Cerebellar nuclear complex (tissue), 1 donor: Measurements from ENCODE around the gene CKAP5.

Experiments used
- DNase-seq, 2 experiments: peaks; one replicate each; lab custom pipeline; 2025; lab: John Stamatoyannopoulos, UW

Gene CKAP5

DNA sequence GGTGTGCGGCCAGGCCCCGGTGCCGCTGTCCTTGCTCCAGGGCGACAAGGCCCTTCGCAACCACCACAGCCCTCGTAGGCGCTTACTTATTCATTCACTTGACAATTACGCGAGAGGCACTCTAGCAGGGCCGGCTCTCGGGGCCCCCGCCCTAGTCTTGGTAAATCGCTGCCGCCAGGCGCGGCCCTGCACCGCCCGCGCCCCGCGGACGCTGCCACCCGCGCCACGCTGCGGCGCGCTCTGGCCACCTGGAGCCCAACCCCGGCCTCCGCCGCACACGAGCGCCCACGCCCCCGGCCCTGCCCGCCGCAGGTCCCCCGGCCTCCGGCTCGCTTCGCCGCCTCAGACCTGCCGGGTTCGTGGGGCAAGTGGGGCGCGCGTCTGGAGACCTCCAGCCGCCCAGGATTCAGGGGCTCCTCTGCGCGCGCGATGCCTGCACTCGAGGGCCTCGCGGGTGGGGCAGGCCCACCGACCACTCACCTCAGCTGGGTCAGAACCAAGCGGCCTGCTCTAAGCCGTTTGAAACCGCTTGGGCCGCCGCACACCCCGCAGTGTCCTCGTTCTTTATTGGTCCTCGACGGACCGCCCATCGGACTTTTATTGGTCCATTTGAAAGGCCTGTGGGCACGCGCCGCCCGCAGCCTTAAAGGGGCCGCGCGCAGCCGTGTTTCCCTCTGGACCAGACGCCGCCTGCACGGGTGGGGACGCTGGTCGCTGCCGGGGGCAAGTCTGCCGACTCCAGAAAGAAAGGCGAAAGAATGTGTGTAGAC, at the start of gene CKAP5:
Gene CKAP5, minus strand, starts transcription at position 541 of the 770 bp plus-strand sequence. CDS start 25,049 bp downstream, outside the sequence.
- DNase-seq: peak; percentile 17 to 82

DNA sequence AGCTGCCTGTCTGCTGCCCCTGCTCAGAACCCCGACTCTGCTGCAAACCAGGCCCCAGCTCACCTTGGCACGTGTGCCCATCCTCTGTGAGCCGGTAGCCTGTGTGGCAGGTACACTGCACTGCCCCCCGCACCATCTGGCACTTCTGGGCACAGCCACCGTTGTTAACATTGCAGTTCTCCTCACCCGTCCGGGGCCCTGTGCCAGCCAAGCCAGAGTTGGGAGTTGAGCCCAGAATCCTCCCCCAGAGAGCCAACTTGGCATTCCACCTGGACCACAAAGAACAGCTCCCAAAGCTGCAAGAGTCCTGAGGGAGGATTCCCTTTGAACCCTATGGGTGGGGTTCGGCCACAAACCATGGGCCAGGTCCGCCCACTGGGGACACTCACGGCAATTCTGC, 49.7 kb upstream of the CKAP5 start:
- peak; percentile 49 to 72 for DNase-seq

DNA sequence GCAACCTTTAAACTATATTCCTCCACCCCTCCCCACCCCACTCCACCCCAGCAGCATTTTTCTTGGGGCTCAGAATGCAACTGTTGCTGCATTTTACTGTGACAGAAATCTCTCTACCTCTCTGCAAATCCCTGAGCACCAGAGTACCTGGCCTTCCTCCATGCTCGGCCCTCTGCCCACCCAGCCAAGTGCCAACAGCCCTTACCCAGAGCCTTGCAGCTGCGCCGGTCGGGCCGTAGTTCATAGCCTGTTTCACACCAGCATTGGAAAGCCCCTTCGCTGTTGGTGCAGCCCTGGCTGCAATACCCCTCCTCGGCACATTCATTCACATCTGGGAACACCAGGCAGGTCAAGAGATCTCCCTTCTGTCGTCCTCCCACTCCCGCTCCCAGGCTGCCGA, 48.9 kb upstream of the CKAP5 start:
- no peak for DNase-seq

GRCh38 chr11:46894506-46894905, 48.4 kb upstream of the CKAP5 start:
- DNase-seq: no peak

DNA sequence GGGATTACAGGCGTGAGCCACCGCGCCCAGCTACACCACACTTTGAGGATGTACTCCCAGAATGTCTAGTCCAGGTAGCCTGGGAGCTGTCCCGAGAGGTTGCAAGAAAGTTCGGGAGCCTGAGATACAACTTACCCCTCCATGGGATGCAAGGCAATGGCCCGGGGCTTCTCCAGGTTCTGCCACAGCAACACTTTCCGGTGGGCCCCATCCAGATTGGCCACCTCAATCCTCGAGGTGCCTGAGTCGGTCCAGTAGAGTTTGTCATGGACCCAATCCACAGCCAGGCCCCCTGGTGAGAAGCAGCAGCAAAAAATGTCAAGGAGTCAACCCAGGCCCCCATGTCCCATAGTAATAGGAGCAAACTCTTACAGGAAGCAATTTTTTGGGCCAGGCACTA, 46.8 kb upstream of the CKAP5 start:
- no peak for DNase-seq

- DNase-seq: no peak
Observed at GRCh38 chr11:46892109-46892508, 46.0 kb upstream of the CKAP5 start.

DNA sequence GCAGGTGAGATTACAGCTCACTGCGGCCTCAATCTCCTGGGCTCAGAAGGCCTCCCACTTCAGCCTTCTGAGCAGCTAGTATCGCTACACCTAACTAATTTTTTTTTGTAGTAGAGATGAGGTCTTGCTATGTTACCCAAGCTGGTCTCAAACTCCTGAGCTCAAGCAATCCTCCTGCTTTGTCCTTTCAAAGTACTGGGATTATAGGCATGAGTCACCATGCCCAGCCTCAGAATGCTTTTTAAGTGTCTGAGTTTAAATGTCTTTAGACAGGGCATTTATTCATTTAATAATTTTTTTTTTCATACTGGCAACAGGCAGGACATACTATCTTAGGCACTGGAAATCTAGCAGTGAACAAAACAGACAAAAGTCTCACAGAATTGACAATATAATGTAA, 44.6 kb upstream of the CKAP5 start:
- no peak for DNase-seq

DNA sequence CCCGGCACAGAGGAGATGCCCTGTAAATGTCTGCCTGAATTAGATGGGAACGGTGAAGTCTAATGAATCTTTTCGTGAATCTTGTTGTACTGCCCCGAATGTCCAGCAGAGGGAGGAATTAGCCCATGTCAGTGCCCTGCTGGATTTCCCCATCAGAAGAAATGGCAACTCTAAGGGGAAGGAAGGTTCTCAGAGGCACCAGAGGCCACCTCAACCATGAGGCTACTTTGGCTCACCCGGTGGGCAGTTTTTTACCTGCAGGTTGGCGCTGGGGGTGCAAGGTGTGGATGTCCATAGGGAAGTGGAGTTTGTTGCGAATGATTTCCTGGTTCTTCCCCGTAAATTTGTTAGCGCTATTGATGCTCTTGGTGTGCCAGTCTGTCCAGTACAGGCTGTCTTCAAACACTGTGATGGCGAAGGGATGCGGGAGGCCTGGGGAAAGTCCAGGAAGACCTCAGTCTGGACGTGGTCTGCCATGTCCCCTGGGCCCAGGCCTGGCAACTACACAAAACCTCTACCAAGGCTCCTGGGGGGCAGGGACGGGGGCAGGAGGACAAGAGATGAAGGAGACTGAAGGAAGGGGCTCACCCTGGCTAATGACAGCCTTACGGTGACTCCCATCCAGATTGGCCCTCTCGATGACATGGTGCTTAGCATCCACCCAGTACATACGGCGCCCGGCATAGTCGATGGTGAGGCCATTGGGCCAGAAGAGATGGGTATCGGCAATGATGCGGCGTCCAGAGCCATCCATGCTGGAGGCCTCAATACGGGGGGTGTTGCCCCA, 43.8 kb upstream of the CKAP5 start:
- peak in 1 of 2 experiments; percentile 58 for DNase-seq

GRCh38 chr11:46889251-46889650, 43.2 kb upstream of the CKAP5 start:
- DNase-seq: no peak

- peak in 1 of 2 experiments; percentile 19 for DNase-seq
Observed at GRCh38 chr11:46888636-46889035, 42.6 kb upstream of the CKAP5 start.

DNA sequence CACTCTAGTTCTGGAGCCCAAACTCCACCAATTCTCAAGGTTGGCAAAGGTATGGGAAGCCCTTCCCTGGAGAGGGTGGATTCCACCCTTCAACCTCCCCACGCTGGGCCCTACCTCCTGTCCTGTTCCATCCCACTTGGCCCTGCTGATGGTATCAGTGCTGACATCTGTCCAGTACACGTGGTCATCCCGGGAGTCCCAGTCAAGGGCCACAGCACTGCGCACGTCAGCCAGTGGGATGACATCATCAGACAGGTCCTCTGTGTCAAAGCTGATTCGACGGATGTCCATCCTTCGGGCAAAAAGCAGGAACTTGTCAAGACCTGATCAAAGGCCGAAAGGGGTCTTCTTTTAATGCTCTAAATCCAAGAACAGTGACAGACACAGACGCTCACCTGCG, 40.1 kb upstream of the CKAP5 start:
- no peak for DNase-seq

DNA sequence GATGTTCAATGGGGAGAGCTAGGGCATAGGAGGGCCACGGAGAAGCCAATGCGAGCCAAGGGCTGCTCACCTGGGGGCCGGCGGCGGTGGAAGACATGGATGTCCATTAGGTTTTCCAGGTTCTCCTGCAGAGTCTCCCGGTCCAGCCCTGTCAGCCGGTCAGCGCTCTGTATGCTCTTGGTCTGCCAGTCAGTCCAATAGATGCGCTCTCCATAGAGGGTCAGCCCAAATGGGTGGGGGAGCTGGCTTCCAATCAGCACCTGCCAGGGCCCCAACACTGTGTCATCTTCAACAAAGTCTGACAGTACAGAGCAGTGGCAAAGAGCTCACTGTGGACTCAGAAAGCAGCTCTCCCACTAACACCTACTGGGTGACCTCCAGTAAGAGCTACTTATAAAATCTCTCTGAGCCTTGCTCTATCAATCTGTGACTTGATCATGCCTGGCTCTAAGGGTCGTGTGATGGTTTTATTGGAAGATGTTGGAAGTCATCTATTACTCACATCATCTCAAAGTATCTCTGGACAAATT, 33.0 kb upstream of the CKAP5 start:
- DNase-seq: no peak

- DNase-seq: no peak
Observed at GRCh38 chr11:46877580-46877979, 31.5 kb upstream of the CKAP5 start.

DNA sequence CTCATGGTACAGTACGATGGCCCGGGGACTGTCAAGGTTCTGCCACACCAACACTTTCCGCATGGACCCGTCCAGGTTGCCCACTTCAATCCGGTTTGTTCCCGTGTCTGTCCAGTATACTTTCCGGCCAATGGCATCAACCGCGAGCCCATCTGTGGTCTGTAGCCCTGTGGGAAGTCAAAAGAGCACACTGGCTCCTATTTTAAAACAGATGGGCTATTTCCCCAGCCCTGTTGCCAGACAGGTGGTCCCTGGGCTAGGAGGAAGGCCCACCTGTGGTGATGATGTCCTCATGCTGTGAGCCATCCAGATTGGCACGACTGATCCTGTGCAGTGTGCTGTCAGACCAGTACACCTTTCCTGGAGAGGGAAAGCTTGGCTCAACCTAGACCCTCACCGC, 30.4 kb upstream of the CKAP5 start:
- DNase-seq: peak; percentile 88 to 92

GRCh38 chr11:46874586-46874985, 28.5 kb upstream of the CKAP5 start:
- no peak for DNase-seq

GRCh38 chr11:46868912-46869311, 22.8 kb upstream of the CKAP5 start:
- no peak for DNase-seq

GRCh38 chr11:46865340-46865739, 19.3 kb upstream of the CKAP5 start:
- no peak for DNase-seq

GRCh38 chr11:46860218-46860617, 14.1 kb upstream of the CKAP5 start:
- no peak for DNase-seq

DNA sequence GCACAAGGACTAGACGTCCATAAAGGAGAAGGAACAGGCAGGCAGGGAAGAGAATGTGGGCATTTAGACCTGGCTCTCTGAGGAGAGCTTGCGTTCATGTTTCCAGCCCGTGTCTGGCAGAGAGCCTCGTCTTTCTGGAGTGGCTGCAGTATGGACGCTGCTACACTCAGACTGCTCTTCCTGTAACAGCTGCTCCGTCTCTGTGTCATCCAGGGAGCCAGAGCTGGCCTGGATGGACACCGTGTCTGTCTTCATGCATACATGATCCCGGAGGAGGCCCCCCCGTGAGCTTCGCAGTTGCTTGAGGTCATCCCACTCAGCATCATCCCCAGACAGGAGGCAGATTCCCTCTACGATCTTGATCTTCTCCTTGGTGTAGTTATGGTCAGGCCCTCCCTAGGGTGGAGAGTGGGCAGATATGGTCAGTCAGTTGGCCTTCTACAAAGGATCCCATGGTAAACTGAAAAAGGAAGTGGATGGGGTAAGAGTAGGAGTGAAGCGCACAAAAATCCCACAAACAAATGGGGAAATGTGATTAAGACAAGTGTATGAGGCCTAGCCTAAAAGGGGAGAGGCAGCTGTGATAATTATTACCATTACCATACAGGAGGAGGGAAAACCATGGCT, 13.0 kb upstream of the CKAP5 start:
- DNase-seq: no peak

DNA sequence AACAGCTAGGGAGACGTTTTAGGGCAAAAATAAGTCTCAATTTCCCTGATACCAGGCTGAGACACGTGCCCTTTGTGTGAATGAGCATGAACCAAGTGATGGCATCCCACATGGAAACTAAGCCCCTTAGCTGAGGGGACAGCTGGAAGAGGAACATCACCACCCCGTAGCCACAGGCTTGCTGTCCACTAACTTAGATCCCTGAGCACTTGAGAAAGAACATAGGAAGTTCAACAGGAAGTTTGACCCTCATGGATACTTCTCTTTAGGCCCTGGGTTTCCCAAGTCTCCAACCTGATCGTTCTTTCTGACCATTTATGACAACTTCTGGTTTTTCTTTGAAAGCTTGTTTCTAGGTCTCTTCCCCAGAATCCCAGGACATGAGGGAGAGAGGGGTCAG, 11.6 kb upstream of the CKAP5 start:
- no peak for DNase-seq

DNA sequence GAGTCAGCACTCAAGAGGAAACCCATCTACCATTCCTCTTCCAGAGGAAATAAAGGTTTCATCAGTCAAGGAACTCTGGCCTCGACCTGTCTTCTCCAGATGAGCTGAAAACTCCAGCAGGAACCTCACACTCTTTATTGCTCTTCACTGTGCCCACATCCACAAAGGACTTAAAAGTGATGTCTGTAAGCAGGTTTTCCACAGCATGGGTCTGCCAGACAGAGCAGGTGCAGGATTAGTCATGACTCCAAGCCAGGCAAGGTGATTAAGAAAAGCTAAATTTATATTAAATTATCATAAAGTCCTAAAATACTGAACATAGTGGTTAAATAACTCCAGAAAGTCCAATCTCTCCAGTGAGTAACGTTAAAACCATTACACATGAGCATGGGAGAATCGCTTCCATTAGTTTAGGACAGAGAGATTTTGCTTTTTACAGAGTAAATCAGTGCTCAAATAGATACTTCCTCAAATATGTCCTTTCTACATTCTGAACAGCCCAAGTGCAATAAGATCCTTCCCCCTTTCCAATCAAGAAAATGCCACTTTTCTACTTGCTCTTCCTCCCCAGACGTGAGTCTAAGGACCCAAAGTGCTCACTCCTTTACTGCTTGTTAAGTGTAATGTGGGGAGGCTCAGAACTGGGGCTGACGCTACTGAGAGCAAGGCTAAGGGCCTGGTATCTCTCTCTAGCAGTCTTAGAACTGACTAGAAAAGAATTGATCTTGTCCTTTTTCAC, 10.7 kb upstream of the CKAP5 start:
- DNase-seq: no peak

GRCh38 chr11:46855863-46856262, 9.8 kb upstream of the CKAP5 start:
- DNase-seq: no peak
